T follicular helper cell (primary cell): ENCODE data around the gene SLC2A9.

ENCODE experiments used
- DNase-seq: peaks from one replicate; pipeline ENCODE4 v3.0.0-alpha.2; 2020; ENCODE audit warnings: low read depth

Gene SLC2A9

DNA sequence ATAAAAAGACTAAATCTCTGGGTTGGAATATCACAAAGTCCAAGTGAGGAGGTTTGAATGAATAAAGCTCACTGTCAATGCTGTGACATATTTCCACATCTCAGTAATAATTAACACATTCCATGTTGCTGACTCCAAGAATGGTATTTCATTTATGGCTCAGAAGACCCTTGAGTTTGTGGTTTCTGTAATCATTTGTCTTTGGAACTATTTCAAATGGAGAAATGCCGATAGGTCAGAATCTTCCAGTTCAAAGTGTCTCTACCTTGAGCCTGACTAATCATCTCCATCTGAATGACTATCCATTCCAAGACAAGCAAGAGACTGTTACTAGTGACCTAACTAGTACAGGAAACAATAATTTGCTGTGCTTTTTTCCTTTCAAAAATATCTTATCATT is 24.2 kb upstream of the SLC2A9 start:
- DNase-seq = no peak

DNA sequence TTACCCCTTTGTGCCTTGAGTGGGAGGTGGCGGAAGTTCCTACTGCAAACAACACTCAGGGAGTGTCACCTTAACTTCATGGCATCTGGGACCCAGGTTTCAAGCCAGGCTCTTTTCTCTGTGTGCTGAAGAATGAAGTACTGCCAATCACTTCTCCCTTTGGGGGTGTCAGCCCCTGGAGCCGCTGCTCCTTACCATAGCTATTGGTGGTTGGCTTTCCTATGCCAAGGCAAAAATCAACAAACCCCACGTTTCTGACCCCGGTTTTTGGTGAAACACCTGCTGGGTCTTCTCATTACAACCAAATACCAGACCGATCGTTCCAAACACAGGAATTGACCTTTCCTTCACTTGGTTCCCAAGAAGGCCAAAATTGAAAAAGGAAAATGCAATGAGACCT is 19.7 kb upstream of the SLC2A9 start:
- DNase-seq = no peak

DNA sequence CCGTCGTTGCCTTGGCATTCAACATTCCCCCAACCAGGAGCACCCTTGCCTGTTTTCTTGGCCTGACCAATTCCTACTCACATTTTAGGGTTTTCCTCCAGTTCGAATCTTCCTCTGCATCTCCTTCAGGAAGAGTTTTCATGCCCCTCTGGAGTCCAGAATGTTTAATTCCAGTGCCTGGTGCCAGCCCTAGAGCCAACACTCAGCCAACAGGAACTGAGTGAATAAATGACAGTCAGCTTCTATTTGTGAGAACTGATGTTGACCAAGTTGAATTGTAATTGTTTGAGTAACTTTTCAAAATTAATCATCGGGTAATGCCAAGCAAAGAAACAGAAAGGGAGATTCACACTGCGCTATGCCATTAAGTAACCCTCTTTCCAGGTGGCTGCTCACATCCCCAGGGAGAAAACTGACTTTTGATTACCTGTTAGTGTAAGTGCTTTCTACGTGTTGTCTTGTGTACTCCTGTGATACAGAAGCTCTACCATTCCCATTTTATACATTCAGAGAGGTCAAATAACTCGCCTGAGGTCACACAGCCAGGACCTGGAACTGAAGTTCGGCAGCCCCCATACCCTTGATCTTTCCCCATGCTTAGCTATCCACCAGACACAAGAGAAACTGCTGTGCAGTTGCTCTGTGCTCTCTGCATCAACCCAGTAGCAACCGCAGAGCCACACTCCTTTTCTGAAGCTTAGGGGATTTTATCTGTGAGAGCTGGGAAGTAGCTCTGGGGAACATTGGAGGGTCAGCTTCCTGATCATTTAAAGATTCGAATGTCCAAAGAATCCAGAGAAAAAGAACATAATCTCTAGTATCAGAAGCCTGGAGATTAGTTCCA is 19.0 kb upstream of the SLC2A9 start:
- DNase-seq = no peak

DNA sequence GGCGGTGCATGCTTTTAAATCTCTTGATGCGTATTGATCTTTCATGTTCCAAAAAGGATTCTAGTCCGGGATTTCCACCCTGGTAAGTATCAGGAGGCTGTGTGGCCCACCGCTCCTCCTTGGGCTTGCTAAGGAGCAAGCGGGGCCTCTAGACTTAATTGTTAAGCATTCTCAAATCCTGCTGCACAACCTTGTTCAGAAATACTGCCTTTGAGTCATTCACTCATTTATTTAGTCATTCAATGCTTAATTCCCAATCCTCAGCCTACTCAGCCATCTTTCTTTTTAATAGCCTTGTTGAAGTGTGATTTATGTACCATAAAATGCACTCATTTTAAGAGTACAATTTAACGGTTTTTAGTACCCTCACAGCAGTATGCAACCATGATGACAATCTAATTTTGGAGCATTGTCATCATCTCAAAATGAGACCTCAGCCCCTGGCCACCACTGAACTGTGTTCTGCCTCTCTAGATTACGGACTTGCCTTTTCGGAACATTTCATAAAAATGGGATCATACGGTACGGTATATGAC is 15.6 kb upstream of the SLC2A9 start:
- DNase-seq = no peak

DNA sequence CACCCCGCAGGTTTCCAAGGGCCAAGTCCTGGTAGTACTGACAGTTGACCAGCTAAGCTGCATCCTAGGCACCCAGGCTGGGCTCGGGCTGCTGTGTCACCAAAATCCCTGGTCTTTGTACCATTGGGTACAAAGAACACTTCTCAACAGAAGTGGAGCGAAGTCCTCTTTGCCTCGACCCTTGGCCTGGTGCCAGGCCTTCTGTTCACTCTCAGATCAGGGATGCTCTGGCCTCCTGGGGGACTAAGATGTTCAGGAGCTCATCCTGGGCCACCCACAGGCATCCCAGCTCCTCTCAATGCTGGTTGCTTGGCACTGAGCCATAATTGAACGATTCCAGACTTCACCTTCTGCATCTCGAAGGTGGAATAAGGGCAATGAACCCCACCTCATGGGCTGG is 13.8 kb upstream of the SLC2A9 start:
- DNase-seq = no peak

DNA sequence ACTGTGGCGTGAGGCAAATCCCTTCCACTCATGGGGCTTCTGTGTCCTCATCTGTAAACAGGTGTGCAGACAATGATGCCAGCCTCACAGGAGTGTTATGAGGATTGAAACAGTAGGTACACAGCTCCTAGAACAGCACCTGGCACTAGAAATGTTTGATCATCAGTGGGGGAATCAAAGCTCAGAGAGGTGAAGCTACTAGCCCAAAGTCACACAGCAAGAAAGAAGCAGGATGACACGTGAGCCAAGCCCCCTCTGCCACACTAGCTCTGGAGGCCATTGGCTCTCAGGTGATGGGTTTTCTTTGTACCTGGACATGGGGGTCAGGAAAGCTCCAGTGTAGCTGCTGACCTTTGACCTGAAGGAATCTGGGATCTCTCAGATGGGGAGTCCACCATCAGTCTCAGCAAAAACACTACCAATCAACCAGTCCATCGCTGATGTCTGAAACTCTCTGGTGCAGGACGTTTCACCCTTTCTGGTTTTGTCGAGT is 13.4 kb upstream of the SLC2A9 start:
- DNase-seq = no peak

DNA sequence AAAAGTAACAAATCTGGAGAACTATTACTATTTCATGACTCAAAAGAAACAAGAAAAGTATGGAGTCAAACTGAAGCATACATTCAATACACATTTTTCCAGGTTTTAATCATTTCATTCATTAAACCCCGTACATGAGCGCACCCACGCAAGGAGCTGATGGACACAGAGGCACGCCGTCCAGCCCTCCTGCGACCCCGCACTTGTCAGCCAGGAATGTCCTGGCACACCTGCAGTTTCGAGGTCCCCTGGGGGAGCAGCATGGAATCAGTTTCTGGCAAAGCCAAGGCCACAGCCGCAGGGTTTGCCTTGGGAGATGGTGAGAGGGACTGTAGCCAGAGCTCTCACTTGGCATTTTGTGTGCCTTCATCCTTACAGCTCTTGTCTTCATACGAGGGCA is 12.8 kb upstream of the SLC2A9 start:
- no peak for DNase-seq

DNA sequence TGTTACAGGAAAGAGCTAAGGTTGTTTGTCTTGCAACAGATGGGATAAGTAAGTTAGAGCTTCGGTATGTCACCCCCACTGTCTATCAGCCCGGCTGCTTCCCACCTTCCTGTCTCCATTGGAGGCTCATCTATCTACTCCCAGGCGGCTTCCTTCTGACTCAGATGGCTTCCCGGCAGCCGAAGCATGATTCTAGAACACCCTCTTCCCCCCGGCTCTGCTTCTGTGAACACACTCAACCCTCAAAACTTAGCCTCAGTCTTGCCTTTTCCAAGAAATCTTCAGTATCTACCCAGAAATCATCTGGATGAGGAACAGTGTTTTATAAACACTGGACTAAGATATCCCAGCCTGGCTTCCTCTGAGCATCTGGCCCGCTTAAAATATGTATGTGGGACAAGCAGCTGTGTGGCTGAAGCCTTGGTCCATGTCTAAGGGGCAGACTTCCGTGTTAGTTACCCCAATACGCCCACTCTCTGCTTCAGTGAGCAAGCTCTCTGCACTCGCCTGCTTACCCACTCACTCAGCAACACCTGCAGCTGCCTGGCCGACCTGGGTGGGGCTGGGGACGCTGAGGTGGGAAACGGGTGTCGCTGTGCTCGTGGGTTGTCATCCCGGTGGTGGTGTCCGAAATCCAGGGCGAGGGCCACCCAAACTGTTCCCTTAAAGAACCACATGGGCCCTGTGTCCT is 12.0 kb upstream of the SLC2A9 start:
- DNase-seq = no peak

DNA sequence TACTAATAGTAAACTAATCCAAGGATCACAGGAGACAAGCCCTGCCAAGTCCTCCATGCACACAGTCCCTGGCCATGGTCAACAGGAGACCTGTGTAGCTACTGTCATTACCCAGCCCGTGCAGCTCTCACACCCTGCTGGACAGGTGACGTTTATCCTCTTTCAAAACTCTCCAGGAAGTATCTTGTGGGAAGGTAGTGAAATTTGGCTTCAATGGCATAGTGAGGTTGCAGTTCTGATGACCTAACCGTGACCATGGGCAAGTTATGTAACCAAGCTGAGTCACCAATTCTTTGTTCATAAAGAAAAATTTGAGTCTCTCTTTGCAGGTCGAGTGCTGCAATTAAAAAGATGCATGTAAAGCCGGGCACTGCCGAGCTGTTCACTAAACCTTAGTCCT is 11.3 kb upstream of the SLC2A9 start:
- DNase-seq = no peak

DNA sequence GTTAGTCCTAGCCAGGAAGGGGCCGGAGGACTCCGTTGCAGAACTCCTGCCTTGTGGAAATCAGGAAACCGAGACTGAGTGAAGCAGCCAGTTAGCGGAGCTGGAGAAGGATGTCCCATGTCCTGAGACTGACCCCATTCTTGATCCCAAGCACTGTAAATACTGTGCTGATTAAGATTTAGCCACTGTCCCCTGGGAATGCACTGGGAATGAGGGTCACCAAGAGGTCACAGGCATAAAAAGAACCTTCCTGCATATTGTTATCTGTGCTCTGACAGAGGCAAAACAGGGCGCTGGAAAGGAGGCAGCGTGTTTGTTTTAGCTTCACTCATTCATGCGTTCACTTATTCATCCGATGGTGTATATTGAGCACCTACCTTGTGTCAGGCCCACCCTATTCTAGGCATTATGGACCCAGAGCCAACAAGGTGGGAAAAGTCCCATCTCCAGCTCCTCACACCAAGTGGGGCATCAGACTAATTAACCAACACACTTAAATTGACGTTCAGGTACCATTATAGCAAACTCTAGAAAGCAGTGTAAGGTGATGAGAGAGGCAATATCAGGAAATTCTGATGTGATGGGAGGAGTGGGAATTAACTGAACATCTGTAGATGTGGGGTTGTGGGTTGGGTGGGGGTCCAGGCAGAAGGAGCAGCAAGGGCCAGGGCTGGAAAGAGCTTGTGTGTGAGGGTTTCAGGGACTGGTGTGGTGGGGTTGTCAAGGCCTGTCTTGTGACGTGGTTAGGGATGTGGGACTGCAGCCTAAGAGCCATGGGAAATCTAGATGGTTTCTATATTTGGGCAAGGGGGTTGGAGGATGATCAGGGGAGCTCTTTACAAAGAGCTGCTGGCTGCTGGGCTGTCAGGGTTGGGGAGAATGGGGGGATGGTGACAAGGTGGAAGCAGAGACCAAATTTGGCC is 10.6 kb upstream of the SLC2A9 start:
- no peak for DNase-seq

DNA sequence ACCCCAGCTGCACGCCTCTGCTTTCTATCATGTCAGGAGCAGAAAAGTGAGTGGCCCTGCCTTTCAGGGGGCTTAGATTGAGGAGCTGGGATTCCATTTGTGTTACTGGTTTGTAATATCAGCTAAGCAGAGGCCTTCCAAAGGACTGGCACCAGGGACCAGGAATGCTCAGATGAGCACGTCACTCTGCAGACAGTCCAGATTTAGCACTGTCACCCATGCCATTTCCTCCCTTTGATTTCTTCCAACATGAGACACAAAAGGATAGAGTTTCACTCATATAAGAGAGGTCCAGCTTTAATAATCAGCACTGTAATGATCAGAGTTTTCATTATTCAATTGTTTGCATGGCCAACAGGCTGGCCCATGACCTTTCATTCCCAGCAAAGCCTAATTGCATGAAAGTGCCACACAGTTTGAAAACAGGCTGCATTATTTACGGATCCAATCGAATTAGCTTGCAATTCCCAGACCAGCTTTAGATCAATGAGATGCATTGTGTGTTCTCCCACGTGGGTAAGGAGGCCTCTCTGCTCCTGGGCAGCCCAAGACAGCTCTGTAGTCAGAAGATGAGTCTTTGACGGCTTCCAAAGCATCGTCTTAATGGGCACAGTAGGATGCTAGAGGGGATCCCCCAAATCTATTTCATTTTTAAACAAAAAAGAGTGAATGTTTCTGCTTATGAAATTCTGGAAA is 9.8 kb upstream of the SLC2A9 start:
- DNase-seq = no peak

DNA sequence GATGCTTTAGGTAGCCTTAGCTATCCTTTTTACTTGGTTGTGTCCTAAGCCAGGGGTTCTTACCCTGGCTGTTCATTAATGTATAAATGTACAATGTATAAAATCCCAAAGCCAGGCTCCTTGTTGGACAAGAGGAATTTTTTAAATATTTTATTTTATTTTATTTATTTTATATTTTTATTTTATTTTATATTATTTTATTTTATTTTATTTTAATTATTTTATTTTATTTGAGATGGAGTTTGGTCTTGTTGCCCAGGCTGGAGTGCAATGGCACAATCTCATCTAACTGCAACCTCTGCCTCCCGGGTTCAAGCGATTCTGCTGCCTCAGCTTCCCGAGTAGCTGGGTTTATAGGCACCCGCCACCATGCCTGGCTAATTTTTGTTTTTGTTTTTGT is 8.1 kb upstream of the SLC2A9 start:
- no peak for DNase-seq

DNA sequence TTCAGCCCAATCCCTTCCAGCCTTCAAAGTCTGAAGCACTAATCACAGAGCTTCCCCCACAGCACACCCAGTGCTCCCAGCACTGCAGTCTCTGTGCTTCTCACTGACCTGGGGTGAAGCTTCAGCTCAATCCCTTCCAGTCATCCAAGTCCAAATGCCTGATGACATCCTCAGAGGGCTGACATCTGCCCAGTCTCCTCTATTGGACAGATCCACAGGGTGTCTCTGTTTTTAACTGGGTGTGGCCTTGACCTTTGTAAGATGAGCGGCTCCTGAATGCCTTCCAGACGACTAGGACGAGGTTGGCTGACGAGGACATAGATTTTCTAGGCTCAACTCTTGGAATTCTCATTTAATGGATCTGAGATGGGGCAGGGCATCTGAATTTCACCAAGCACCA is 7.6 kb upstream of the SLC2A9 start:
- DNase-seq = no peak

DNA sequence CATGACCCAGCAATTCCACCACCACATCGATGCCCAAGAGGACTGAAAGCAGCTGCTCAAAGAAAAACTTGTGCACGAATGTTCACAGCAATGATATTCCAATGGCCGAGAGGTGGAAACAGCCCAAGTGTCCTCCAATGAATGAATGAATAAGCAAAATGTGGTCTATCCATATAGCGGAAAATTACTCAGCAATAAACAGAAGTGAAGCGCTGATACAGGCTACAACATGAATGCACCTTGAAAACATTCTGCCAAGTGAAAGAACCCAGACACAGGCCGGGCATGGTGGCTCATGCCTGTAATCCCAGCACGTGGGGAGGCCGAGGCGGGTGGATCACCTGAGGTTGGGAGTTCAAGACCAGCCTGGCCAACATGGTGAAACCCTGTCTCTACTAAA is 5.2 kb upstream of the SLC2A9 start:
- DNase-seq = no peak

DNA sequence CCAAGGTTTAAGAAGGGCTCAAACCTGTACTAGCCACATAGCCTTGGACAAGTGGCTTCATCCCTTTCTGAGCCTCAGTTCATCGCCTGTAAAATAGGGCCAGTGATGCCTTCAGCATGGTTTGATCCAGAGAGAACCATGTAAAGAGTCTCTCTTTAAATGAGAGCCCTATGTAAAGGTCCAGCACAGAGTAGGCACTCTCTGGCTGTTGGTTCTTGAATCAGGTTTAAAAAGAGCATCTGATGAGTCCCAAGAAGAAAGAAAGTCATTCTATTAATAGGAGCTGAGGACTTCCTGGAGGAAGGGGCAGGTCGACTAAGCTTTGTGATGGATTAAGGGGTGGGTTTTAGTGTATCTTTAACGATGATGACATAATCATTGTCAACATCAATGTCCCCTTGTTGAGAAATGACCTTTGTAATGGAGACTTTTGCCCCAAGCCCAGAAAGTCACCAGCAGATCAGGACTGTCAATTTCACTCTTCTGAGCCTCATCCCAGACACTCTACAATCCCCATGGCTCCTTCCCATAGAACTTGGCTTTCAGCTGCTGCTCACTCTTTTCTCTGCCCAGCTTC is 4.0 kb upstream of the SLC2A9 start:
- DNase-seq = no peak

DNA sequence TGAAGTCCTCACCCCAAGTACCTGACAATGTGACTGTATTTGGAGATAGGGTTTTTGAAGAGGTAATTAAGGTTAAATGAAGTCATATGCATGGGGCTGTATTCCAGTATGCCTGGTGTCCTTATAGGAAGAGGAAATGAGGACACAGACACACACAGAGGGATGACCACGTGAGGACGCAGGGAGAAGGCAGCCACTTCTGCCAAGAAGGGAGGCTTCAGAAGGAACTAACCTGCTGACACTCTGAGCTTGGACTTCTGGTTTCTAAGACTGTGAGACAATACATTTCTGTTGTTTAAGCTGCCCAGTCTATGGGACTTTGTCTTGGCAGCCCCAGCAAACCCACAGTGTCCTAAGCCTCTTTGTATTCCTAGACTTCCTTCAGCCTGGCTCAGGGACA is 3.0 kb upstream of the SLC2A9 start:
- no peak for DNase-seq

DNA sequence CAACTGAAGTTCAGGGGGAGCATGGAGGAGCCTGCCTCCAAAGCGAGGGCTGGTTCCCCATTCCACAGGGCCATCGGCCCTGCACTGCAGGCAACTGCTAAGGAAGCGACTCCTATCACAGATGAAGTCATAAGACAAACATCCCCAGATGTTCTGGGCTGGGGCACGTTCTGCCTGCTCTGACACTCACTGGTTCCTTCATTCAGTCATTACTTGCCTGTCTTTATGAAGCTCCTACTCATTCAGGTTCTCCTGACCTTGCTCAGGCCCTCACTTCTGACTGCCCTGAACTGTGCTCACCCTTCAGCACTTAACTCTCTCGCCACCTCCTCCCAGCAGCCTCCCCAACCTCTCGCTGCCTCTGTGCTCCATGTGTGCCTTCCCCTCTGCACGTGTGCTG is 2.5 kb upstream of the SLC2A9 start:
- DNase-seq = no peak

DNA sequence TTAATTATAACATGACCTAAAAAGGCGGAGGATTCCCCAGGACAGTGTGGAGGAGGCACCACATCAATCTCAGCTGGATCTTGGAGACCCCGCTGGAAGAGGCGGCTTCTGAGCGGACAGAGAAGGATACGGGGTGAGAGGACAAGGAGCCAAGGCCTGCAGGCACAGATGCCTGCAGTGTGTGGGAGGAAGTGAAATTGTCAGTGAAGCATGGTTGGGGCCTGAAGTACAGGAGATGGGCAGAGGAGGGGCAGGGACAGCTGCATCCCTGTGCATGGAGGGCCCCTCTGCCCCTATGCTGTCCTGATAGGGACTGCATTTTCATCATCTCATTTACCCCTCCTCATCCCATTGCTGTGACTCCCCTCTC is 1.7 kb upstream of the SLC2A9 start:
- no peak for DNase-seq

DNA sequence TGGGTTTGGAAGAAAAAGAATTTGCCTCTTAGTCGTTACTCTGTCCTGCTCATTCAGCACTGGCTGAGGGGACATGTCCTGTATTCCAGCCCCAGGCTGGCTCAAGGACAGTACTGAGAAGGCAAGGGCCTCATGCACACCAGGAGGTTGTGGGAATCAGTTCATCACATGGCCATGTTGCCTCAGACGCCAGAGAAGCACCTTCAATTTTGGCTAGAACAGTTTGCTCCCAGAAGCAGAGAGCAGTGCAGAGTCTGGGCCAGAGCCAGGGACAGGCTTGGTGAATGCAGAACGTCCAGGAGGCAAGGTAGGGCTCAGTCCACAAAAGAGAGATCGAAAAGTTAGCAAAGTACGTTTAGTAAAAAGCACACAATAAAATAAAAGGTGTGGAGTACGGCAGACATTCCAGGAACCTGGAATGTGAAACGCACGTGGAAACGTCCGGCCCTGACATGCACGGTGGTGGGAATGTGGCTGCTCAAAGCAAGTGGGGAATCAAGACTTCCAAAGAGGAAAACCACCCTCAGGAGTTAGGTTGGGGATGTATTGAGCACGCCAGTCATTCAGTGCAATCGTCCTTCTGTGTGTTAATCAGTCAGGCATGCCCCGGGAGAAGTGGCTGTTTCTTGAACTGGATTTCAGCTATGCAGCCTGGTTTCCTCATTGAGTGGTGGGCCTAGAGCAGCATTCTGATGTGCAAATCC is 1.2 kb upstream of the SLC2A9 start:
- DNase-seq = no peak

DNA sequence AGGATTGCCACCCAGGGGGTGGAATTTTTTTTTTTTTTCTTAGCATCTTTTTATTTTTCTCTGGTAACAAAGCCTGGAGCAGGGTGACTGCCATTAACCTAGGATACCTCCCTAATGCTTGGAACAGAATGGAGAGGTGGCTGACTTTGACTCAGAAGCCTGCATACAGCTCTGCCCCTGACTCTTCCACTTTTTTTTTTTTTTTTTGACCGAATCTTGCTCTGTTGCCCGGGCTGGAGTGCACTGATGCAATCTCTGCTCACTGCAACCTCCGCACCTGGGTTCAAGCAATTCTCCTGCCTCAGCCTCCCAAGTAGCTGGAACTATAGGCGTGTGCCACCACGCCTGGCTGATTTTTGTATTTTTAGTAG is 341 bp upstream of the SLC2A9 start:
- no peak for DNase-seq

DNA sequence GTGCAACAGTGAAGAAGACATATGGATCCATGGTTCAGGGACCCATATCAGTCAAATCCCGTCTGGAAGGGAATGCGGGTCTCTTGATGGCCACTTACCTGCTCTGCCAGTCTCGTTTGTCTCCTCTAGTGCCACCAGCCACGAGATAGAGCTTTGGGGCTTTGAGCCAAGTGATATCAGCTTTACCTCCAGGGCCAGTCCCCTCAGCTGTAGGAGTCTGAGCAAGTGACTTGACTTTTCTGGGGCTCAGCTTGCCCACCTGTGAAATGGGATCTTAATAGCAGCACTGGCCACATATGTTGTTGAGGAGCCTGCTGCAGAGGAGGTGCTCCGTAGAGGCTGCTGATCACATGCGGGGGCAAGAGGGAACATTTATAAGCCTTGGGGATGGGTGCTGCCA is 1.2 kb downstream of the SLC2A9 start:
- DNase-seq = no peak
